HG02840 (cell line): Measurements from ENCODE around the gene IL3RA.
"Not testable (repeated sequence)": the region's sequence is repeated elsewhere in the genome, so short reads cannot be mapped to it uniquely, and the experiment has no call there.

Source experiments
- ATAC-seq: cut with Tn5 transposase; IDR thresholded peaks from one replicate; pipeline ENCODE4 v1.9.1; 2021; ENCODE audit warnings: mild to moderate bottlenecking, moderate library complexity, moderate number of reproducible peaks; ENCODE audit not compliant: unreplicated experiment, low FRiP score

Gene IL3RA

GRCh38 chrX:1336331-1336943, at the start of gene IL3RA:
Gene IL3RA, plus strand, starts transcription at chrX:1336785. Its CDS starts 4,981 bp downstream, at chrX:1341766.
- no peak for ATAC-seq

- ATAC-seq, result no peak
Measured at GRCh38 chrX:1289535-1289934, 47.0 kb upstream of the IL3RA start.

- no peak for ATAC-seq
Measured at GRCh38 chrX:1291110-1291740, 45.4 kb upstream of the IL3RA start.

- no peak for ATAC-seq
Measured at GRCh38 chrX:1292575-1293290, 43.9 kb upstream of the IL3RA start.

GRCh38 chrX:1294301-1295067, 42.1 kb upstream of the IL3RA start:
- no peak for ATAC-seq

- ATAC-seq, result no peak
Measured at GRCh38 chrX:1295550-1295949, 41.0 kb upstream of the IL3RA start.

GRCh38 chrX:1297591-1297990, 39.0 kb upstream of the IL3RA start:
- ATAC-seq, result not testable (repeated sequence)

- ATAC-seq, result no peak
Measured at GRCh38 chrX:1300449-1300848, 36.1 kb upstream of the IL3RA start.

- ATAC-seq, result no peak
Measured at GRCh38 chrX:1305411-1305810, 31.2 kb upstream of the IL3RA start.

GRCh38 chrX:1306909-1307625, 29.5 kb upstream of the IL3RA start:
- ATAC-seq, result no peak

- ATAC-seq, result no peak
Measured at GRCh38 chrX:1307626-1308340, 28.8 kb upstream of the IL3RA start.

GRCh38 chrX:1308476-1308875, 28.1 kb upstream of the IL3RA start:
- ATAC-seq, result no peak

GRCh38 chrX:1308917-1309316, 27.7 kb upstream of the IL3RA start:
- not testable (repeated sequence) for ATAC-seq

- no peak for ATAC-seq
Measured at GRCh38 chrX:1313788-1314187, 22.8 kb upstream of the IL3RA start.

- ATAC-seq, result no peak
Measured at GRCh38 chrX:1316527-1316926, 20.1 kb upstream of the IL3RA start.

GRCh38 chrX:1321674-1322073, 14.9 kb upstream of the IL3RA start:
- ATAC-seq, result no peak

- no peak for ATAC-seq
Measured at GRCh38 chrX:1322393-1322792, 14.2 kb upstream of the IL3RA start.

- ATAC-seq, result peak; percentile 49
Measured at GRCh38 chrX:1323315-1323714, 13.3 kb upstream of the IL3RA start.

- ATAC-seq, result no peak
Measured at GRCh38 chrX:1325515-1326116, 11.0 kb upstream of the IL3RA start.
